Right renal pelvis (tissue), 4 donors: Measurements from ENCODE around the gene ANGEL1. TPM values are rescaled to one million over a fixed set of nuclear protein-coding genes. Genes with fewer than 3 reads are reported as not detected.

ENCODE experiments used
- DNase-seq, 4 donors: peaks; one replicate each; pipeline ENCODE4 v3.0.0-alpha.2; 2013; ENCODE audit warnings: low read depth in 4 of 4, low spot score in 3 of 4, missing footprints in 1 of 4
- polyA plus RNA-seq, 4 donors: library from polyadenylated mRNA; unstranded; fragments of 120-200 nt; gene quantifications; one replicate each; pipeline ENCODE4 v1.2.1, GENCODE V29; 2013; ENCODE audit not compliant: insufficient read length in 4 of 4

The ANGEL1 gene
- polyA plus RNA-seq, 4 donors: 24.2 to 28.2 (median 26.1) TPM

DNA sequence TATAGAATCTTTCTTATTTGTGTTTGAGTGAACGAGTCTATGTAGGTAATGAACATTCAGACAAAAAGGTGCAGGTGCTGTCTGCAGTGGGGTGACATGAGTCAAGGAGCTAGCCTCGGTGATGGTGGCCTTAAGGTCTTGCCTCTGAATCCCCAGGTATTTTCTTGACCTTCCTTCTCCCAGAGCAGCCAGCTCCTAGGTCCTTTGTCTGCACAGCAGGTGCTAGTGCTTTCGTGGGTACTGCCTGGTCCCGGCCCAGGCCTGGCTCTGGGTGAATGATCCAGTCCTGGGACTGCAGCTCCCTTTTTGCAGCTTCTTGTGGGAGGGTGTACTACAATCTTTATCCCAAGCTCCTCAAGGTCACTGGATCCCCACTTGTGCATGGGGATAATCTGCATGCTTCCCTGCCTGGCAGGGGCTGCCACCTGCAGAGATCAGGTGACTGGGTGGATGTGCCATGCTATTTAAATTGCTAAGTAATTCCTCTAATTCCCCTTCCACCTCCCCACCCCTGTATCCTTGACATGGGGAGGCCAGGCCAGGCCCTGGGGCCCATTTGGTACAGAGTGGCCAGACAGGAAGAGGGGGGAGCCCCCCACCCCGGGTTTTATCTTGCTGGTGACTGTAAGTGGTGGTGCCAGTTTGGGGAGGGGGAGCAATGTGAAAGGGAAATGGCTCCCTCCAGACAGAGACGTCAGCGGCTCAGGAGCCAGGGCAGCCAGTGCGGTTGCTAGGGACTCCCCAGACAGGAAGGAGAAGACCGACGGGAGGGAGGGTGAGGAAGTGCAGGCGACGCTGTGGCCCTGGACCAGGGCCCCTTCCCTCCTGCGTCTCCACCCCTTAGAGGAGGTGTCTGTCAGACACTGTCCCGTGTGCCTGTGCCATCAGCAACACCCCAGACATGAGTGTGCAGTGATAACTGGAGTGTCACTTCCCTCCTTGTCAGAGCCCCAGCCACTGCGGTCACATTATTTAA is 44.7 kb downstream of the ANGEL1 start:
- DNase-seq: no peak

DNA sequence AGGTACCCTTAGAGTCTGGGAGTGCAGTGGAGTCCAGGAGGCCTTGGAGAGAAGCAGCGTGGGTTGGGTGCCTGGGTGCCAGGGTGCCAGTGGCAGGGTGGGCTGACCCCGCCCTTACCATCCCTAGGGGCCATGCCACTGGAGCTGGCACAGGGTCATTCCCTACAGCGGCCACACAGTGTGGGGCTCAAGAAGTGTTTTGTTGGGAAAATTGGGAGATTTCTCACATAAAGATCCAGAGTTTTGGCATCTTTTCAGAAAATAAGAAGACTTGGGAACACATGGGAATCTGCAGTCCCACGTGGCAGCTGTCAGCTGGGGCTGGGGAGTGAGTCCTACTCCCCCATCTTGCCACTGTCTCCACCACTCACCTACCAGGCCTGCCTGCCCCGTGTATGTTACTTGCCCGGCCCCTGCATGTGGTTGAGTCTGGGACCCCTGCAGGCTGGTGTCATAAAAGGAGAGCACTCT is 47.2 kb downstream of the ANGEL1 start:
- DNase-seq: no peak

DNA sequence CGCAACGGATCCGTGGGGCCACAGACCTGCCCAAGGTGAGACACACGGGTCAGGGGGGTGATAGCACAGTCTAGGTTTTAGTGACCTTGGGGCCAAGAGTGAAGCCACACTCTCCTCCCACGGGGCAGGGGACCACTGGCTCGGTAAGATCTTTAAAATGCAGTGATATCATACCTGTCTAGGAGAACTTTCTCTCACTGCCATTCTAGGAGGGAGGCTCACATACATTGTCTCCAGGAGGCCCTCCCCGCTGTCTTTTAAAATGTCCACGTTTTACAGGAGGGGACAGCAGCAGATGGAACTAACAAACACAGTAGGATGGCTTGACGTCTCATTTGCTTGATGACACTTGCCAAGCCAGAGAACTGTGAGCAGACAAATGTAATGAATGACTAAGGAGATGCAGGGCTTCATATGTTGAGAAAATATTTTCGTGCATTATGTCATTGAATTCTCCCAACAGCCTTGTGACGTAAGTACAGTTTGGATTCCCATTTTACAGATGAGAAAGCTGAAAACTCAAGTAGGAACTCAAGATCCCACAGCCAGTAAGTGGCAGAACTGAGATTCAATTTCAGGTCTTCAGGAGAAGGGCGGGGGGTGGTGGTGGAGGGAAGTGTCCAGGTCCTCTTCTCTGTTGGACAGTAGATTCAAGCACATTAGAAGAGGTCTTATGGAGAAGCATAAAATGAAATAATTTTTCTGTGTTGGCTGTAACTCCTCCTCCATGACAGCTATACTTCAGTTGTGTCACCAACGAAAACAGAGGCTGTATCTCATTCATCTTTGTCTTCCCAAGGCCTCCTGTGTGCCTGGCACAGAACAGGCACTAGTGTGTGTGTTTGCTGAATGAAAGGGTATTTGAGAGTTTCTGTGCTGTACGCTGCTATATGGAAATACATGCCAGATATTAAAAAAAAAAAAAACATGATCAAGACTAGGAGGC is 49.3 kb downstream of the ANGEL1 start:
- no peak for DNase-seq

DNA sequence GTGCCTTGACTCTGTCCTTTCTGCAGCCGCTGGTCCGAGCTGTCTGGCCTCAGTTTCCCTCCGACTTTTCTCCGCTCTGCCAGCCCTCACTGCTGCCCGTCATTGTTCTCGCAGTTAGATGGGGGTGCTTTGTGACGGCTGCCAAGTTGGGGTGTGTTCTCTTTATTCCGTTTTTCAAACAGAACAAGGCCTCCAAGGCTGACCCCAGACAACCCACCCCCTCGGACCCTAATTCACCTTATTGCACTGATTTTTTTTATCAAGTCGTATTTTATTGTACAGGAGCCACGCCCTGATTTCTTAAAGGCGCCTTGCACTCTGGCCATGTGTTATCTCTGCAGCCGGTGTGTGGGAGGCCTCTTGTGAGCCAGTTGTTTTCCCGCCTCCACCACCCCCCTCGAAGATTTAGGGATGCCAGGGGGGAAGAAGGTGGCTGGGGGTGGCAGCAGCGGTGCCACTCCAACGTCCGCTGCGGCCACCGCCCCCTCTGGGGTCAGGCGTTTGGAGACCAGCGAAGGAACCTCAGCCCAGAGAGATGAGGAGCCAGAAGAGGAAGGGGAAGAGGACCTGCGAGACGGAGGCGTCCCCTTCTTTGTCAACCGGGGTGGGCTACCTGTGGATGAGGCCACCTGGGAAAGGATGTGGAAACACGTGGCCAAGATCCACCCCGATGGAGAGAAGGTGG is 50.1 kb downstream of the ANGEL1 start:
- DNase-seq: no peak

DNA sequence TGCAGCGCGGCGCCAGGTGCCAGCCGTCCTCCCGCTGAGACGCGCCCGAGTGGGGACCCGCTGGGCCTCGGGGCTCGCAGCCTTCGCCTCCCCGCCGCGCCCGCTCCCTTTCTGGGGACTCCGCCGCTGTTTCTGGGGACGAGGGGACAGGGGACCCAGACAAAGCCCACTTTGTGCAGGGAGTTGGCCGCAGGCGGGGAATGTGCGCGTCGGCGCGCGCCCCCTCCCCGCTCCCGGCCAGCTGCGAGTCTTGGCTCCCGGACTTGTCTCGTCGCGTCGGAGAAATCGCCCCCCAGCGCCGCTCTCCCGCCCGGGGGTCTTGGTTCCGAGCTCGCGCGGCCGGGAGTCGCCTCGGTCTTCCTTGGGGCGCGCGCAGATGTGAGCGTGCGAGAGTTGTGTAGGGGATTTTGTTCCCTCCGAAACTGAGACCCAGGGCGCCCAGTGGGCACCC is 50.7 kb downstream of the ANGEL1 start:
- no peak for DNase-seq

DNA sequence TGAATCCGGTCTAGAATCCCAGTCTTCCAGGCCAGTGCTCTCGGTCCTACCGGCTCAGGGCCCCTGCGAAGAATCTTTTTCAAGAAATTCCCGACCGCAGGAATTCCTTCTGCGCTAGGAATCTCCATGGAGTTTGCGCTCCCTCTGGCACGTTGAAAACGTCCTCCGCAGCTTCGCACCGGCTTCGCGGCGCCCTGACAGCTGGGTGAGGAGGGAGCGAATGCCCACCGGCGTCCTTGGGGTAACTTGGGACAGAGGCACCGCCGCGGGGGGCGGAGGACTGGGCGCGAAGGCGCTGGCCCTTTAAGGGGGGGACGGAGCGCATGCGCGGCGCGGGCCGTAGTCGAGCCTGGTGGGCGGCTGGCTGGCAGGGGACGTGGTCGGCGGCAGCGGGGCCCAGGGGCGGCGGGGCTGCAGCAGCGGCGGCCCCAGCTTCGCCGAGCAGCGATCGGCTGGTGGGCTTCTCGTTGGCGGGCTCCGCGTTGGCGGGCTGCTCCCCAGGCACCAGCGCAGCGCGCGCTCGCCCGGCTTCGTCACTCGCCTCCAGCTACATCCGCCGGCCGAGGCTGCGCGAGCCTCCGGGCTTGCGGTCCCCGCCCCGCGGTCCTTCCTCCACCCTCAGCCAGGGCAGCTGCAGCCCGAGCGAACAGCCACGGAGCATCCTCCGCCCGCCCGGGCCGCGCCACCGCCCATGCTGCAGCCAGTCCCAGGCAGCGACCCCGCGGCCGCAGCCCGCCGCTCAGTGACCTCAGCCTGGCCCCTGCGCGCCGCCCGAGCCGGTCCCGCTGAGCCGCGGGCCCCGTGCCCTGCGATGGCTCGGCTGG is 51.3 kb downstream of the ANGEL1 start, which contains the start of gene VASH1:
Gene VASH1 (plus strand): TSS at position 333 of the 824 bp plus-strand sequence. CDS start 1,354 bp downstream, outside the sequence.
- no peak for DNase-seq

DNA sequence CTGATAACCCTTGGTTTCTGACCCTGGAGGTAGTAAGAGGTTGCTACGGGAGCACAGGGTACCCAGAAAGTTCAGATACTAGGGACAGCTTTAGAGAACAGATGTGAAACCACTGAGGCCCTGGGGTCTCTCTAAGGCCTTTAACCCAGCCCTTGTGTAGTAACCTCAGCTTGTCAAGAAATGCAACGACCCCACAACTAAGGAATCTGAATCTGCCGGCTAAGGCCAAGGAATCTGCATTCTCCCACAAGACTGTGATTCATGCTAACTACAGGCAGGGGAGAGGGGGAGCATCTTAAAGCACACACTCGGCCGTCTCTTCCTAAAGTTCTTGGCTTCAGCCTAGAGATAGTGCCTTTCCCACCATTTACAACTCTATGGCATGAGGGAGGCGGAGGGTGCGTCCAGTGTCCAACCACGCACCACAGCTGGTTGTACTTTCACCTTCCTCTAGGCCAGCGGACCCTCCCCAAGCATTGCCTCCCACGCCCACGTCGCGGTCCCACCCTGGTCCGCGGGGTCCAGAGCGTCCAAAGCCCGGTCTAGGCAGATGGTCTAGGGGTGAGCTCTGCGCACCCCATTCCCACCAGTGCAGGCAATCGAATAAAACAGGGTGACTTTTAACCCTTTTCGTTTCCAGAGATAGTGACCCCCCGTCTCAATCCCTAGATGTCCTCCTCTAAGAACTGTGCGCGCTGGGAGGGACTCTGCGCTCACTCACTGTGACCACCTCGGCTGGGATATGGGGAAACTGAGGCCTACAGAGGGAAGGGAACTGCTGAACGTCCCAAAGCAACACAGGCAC is 52.1 kb downstream of the ANGEL1 start:
- no peak for DNase-seq

DNA sequence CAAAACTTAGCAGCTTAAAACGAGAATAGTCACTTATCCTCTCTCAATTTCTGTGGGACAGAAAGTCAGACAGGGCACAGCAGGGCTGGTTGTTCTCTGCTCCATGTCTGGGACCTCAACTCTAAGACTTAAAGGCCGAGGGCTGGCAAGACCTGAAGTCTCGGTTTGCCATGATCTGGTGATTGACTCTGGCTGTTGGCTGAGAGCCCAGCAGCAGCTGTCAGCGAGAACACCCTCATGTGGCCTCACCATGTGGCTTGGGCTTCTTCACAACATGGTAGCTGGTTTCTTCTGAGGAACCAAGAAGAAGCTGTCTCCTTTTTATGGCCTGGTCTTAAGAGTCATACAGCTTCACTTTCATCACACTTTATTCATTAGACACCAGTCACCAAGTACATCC is 53.1 kb downstream of the ANGEL1 start:
- no peak for DNase-seq

DNA sequence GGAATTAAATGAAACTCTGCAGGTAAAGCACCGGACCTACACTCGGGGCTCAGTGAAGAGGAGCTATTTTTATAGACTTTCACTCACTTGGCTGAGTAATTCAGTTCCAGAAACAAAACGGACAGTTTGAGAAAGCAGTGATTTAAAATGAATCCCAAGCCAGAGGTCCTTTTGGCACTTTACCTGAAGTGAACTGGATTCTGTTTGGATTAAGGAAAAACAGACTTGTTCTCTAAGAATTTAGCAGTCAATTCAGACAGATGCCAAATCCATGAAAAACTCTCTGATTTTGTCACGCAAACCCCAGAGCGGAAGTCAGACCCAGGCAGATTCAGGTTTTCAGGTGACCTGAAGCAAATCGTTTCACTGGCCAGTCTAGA is 56.3 kb downstream of the ANGEL1 start:
- DNase-seq: no peak

DNA sequence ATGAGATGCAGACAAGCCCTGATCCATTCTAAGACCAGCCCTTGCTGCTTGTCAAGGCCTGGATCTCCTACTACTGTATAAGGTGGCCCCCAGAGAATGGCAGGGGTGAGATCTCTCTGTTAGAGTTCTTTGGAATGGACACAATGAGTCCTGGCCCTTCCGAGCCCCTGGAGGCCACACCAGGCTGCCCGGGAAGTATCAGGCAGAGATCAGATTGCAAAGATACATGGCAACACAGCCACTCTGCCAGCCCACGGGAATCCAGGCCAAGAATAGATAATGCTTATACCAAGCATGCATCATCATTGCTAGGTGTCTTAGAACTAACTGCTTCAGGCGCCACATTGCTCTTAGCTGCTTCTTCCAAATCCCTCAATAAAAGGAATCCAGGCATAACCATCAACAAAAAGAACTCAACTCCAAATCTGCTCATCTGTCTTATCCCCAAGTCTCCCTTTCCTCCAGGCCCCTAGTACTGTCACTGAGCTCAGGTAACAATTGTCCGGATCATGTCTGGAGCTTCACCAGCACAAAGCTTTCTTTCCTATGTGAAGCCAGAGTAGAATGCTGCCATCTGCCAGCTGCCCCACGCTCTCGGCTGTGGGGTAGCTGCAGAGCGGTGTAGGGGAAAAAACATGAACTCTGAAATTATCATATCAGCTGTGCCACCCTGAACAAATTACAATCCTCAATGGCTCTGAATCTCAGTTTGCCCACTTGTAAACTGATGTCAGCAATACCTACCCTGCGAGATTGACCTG is 56.9 kb downstream of the ANGEL1 start:
- no peak for DNase-seq

DNA sequence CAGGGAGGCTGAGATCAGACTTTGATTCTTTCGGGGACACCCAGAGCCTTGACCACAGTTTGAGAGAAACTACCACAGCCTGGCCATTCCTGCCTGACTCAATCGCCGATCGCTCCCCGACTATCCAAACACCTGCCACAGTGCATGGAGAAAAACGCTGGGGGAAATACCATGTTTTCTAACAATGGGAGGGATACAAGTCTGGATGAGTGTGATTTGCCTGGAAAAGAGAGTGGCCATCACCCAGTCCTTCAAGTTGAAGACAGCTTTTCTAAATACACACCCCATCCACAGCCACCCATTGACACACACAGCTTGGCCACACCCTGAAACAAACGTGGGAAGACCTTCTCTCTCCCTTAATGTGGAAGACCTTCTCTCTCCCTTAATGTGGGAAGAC is 58.1 kb downstream of the ANGEL1 start:
- no peak for DNase-seq

DNA sequence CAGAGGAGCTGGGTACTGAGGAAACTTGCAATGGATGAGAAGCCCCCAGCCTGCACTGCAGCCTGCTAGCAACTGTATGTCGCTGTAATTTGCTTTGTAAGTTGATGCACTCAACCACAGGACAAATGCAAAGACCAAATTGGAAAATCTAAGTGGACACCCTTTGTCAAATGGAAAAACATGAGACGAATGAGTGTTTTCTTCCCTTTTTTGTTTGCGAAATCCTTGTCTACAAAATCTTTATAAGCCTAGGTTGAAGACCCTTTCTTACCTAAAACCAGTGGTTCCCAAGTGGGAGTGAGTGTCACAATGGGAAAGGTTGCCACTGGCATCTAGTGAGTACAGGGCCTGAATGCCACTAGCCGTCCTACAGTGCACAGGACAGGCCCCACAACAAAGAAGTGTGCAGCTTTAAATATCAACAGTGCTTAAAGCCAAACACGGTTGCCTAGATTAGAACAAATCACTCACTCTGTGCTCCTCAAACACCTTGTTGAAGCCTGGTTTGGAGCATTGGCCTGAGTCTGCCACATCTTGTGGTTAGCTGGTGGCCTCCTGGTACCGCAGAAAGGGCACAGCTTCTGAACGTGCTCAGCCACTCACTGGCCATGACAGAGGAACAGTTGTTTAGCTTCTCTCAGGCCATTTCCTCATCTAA is 59.0 kb downstream of the ANGEL1 start:
- no peak for DNase-seq

DNA sequence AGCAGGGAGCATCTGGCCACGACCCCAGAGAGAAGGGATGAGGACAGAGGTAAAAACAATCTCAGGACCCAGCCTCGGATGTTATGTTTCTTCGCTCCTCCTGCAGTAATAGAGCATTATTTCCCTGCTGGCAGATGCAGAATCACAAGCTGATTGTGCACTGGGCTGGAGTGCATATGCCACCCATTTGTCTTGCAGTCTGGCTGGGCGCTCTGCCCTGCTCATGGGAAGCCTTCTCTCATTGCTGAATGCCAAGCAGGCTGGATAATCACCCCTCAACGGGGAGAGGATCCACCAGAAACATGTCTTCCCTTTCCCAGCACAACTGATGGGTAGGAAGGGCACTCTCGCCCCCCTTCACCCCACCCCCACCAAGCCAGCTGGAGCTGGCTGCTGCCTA is 59.9 kb downstream of the ANGEL1 start:
- no peak for DNase-seq

DNA sequence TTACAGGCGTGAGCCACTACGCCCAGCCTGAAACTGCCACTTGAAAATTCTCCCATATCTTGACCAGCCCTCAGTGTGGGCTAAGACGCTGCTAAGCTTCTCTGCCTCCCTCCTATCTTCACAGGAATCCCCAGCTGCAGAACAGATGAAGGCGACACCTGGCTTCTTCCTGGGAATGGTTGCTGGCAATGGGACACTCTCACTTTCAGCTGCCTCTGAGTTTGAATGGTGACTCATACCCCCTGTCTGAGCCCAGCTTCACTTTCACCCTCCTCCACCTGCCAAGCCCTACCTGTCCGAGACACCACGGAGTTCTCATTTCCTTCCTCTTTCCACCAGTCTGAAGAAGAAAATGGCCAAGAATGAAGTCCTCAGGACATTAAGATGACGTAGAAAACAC is 69.7 kb downstream of the ANGEL1 start:
- DNase-seq: no peak

DNA sequence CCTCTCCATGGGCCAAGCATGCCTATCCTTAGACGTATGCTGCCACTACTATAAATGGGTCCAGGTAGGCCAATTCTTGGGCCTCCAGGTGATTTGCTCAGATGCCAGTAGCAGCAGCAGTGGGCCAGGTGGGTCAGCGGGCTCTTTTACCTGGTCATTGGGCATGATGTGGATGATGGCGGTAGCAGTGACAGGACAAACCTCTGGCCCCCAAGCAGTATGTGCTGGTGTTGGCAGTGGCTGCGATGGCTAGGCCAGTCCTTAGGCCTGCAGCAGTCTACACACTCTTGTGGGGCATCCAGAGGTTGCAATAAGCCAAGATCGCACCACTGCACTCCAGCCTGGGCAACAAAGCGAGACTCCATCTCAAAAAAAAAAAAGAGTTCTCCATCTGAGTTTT is 70.5 kb downstream of the ANGEL1 start:
- no peak for DNase-seq

DNA sequence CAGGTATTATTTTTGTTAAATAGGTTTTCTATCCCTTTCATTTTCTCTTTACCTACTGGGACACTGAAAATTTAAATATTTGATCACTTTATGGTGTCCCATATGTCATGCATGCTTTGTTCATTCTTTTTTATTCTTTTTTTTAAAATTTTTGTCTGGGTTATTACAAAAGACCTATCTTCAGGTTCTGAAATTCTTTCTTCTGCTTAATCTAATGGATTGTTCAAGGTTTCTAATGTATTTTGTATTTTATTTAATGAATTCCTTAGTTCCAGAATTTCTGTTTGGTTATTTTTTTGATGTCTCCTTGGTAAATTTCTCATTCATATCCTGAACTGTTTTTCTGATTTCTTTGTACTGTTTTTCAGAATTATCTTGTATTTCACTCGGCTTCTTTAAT is 71.6 kb downstream of the ANGEL1 start:
- DNase-seq: no peak
